ENCODE measurements around the gene C19orf33. TPM values are rescaled to one million over a fixed set of nuclear protein-coding genes. Genes with fewer than 3 reads are reported as not detected.

C19orf33 gene
- total RNA-seq, 1 donor from 2014 or later = not detected

GRCh38 chr19:38318660-38319059 lies 14.6 kb downstream of the C19orf33 start:
- DNase-seq (ENCODE audit: extremely low spot score, unreplicated experiment) = no peak
- Mint-ChIP-seq H3K4me3 (ENCODE audit: unreplicated experiment) (peak overlapping the region; percentile 80), H3K9me3 (ENCODE audit: unreplicated experiment) (no peaks in the 10 kb centered on the region), H3K36me3 (ENCODE audit: unreplicated experiment) (peaks cover 2% of the 10 kb centered on the region), H3K27ac (ENCODE audit: unreplicated experiment) (peak overlapping the region; percentile 71), H3K4me1 (ENCODE audit: unreplicated experiment) (peaks cover 46% of the 10 kb centered on the region), H3K27me3 (ENCODE audit: unreplicated experiment) (no peaks in the 10 kb centered on the region)
- TF ChIP-seq CTCF (IDR thresholded peaks at IDR 0.05) = no peak

- Mint-ChIP-seq H3K27ac (ENCODE audit: unreplicated experiment) (peak within 1 kb of the TSS; percentile 78), H3K4me1 (ENCODE audit: unreplicated experiment) (peaks cover 43% of the 10 kb centered on the region), H3K36me3 (ENCODE audit: unreplicated experiment) (peaks cover 4% of the 10 kb centered on the region), H3K27me3 (ENCODE audit: unreplicated experiment) (no peaks in the 10 kb centered on the region), H3K4me3 (ENCODE audit: unreplicated experiment) (peak within 1 kb of the TSS; percentile 80), H3K9me3 (ENCODE audit: unreplicated experiment) (no peaks in the 10 kb centered on the region)
- no peak for DNase-seq (ENCODE audit: extremely low spot score, unreplicated experiment)
- TF ChIP-seq CTCF (IDR thresholded peaks at IDR 0.05) = peak; percentile 32
Observed at GRCh38 chr19:38319421-38320258, 15.6 kb downstream of the C19orf33 start, which contains the start of gene KCNK6. Gene KCNK6, plus strand, starts transcription at chr19:38319845. Its CDS starts 106 bp downstream, at chr19:38319951.

- no peak for DNase-seq (ENCODE audit: extremely low spot score, unreplicated experiment)
- H3K4me3 Mint-ChIP-seq (ENCODE audit: unreplicated experiment) = peak overlapping the region; percentile 80
- no peaks in the 10 kb centered on the region for H3K27me3 Mint-ChIP-seq (ENCODE audit: unreplicated experiment)
- peaks cover 38% of the 10 kb centered on the region for H3K4me1 Mint-ChIP-seq (ENCODE audit: unreplicated experiment)
- H3K9me3 Mint-ChIP-seq (ENCODE audit: unreplicated experiment) = no peaks in the 10 kb centered on the region
- H3K36me3 Mint-ChIP-seq (ENCODE audit: unreplicated experiment) = peaks cover 5% of the 10 kb centered on the region
- TF ChIP-seq CTCF (IDR thresholded peaks at IDR 0.05) = no peak
- H3K27ac Mint-ChIP-seq (ENCODE audit: unreplicated experiment) = peak overlapping the region; percentile 72
Observed at GRCh38 chr19:38320969-38321339, 16.9 kb downstream of the C19orf33 start.

- peaks cover 6% of the 10 kb centered on the region for H3K36me3 Mint-ChIP-seq (ENCODE audit: unreplicated experiment)
- H3K27me3 Mint-ChIP-seq (ENCODE audit: unreplicated experiment) = no peaks in the 10 kb centered on the region
- TF ChIP-seq CTCF (IDR thresholded peaks at IDR 0.05) = no peak
- peak overlapping the region; percentile 8 for H3K27ac Mint-ChIP-seq (ENCODE audit: unreplicated experiment)
- no peak for DNase-seq (ENCODE audit: extremely low spot score, unreplicated experiment)
- no peaks in the 10 kb centered on the region for H3K9me3 Mint-ChIP-seq (ENCODE audit: unreplicated experiment)
- peaks cover 35% of the 10 kb centered on the region for H3K4me1 Mint-ChIP-seq (ENCODE audit: unreplicated experiment)
- H3K4me3 Mint-ChIP-seq (ENCODE audit: unreplicated experiment) = peak overlapping the region; percentile 80
Observed at GRCh38 chr19:38321646-38322196, 17.7 kb downstream of the C19orf33 start.

GRCh38 chr19:38323291-38323690 lies 19.2 kb downstream of the C19orf33 start:
- DNase-seq (ENCODE audit: extremely low spot score, unreplicated experiment) = no peak
- peaks cover 35% of the 10 kb centered on the region for H3K4me1 Mint-ChIP-seq (ENCODE audit: unreplicated experiment)
- H3K4me3 Mint-ChIP-seq (ENCODE audit: unreplicated experiment) = no peak overlapping the region
- no peaks in the 10 kb centered on the region for H3K27me3 Mint-ChIP-seq (ENCODE audit: unreplicated experiment)
- no peak overlapping the region for H3K27ac Mint-ChIP-seq (ENCODE audit: unreplicated experiment)
- TF ChIP-seq CTCF (IDR thresholded peaks at IDR 0.05) = no peak
- H3K36me3 Mint-ChIP-seq (ENCODE audit: unreplicated experiment) = peaks cover 18% of the 10 kb centered on the region
- H3K9me3 Mint-ChIP-seq (ENCODE audit: unreplicated experiment) = no peaks in the 10 kb centered on the region

All from osteocyte (in vitro differentiated cells).